Osteocyte (in vitro differentiated cells): ENCODE measurements around the gene NCAPD2. TPM values are rescaled to one million over a fixed set of nuclear protein-coding genes. Genes with fewer than 3 reads are reported as not detected.
"Not testable (repeated sequence)": the region's sequence is repeated elsewhere in the genome, so short reads cannot be mapped to it uniquely, and the experiment has no call there.

Experiments used
- DNase-seq: peaks from one replicate; pipeline ENCODE4 v3.0.0; 2021; ENCODE audit warnings: mixed read lengths; ENCODE audit not compliant: unreplicated experiment; ENCODE audit errors: extremely low spot score
- H3K27ac Mint-ChIP-seq: one replicate; pipeline ENCODE4 v1.8.0; 2021; ENCODE audit warnings: mild to moderate bottlenecking, mixed read lengths; ENCODE audit not compliant: unreplicated experiment
- H3K27me3 Mint-ChIP-seq: one replicate; pipeline ENCODE4 v1.8.0; 2021; ENCODE audit warnings: mixed read lengths; ENCODE audit not compliant: unreplicated experiment
- H3K36me3 Mint-ChIP-seq: one replicate; pipeline ENCODE4 v1.8.0; 2021; ENCODE audit warnings: mixed read lengths; ENCODE audit not compliant: unreplicated experiment
- H3K4me1 Mint-ChIP-seq: one replicate; pipeline ENCODE4 v1.8.0; 2021; ENCODE audit warnings: mixed read lengths; ENCODE audit not compliant: unreplicated experiment
- H3K4me3 Mint-ChIP-seq: one replicate; pipeline ENCODE4 v1.8.0; 2021; ENCODE audit warnings: mild to moderate bottlenecking, moderate library complexity, mixed read lengths; ENCODE audit not compliant: unreplicated experiment
- H3K9me3 Mint-ChIP-seq: one replicate; pipeline ENCODE4 v1.8.0; 2021; ENCODE audit warnings: mixed read lengths; ENCODE audit not compliant: unreplicated experiment
- total RNA-seq: library from RNA; stranded (reverse); gene quantifications from 2 replicates; pipeline ENCODE4 v1.2.1, GENCODE V29; 2021
- TF ChIP-seq, protein P1 (sequence below): fragments of 200-600 bp; sonication (generic); IDR thresholded peaks from 2 replicates; pipeline ENCODE4 v1.5.0; 2021; ENCODE audit warnings: antibody characterized with exemption, mild to moderate bottlenecking, moderate library complexity

NCAPD2 gene
- total RNA-seq, 1 donor from 2014 or later, result 36.9 TPM

GRCh38 chr12:6535960-6536847, 42.3 kb downstream of the NCAPD2 start:
- peak overlapping the region; percentile 97 for H3K27ac Mint-ChIP-seq
- H3K36me3 Mint-ChIP-seq, result peaks cover 11% of the 10 kb centered on the region
- peaks cover 65% of the 10 kb centered on the region for H3K4me1 Mint-ChIP-seq
- no peak for DNase-seq
- no peaks in the 10 kb centered on the region for H3K9me3 Mint-ChIP-seq
- no peaks in the 10 kb centered on the region for H3K27me3 Mint-ChIP-seq
- TF ChIP-seq, protein P1, sequence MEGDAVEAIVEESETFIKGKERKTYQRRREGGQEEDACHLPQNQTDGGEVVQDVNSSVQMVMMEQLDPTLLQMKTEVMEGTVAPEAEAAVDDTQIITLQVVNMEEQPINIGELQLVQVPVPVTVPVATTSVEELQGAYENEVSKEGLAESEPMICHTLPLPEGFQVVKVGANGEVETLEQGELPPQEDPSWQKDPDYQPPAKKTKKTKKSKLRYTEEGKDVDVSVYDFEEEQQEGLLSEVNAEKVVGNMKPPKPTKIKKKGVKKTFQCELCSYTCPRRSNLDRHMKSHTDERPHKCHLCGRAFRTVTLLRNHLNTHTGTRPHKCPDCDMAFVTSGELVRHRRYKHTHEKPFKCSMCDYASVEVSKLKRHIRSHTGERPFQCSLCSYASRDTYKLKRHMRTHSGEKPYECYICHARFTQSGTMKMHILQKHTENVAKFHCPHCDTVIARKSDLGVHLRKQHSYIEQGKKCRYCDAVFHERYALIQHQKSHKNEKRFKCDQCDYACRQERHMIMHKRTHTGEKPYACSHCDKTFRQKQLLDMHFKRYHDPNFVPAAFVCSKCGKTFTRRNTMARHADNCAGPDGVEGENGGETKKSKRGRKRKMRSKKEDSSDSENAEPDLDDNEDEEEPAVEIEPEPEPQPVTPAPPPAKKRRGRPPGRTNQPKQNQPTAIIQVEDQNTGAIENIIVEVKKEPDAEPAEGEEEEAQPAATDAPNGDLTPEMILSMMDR, result no peak
- peak overlapping the region; percentile 90 for H3K4me3 Mint-ChIP-seq

DNA sequence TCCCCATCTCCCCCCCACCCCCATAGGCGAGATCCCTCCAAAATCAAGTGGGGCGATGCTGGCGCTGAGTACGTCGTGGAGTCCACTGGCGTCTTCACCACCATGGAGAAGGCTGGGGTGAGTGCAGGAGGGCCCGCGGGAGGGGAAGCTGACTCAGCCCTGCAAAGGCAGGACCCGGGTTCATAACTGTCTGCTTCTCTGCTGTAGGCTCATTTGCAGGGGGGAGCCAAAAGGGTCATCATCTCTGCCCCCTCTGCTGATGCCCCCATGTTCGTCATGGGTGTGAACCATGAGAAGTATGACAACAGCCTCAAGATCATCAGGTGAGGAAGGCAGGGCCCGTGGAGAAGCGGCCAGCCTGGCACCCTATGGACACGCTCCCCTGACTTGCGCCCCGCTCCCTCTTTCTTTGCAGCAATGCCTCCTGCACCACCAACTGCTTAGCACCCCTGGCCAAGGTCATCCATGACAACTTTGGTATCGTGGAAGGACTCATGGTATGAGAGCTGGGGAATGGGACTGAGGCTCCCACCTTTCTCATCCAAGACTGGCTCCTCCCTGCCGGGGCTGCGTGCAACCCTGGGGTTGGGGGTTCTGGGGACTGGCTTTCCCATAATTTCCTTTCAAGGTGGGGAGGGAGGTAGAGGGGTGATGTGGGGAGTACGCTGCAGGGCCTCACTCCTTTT, 43.1 kb downstream of the NCAPD2 start:
- peaks cover 67% of the 10 kb centered on the region for H3K4me1 Mint-ChIP-seq

GRCh38 chr12:6537580-6538419, 43.9 kb downstream of the NCAPD2 start:
- H3K27ac Mint-ChIP-seq, result peak overlapping the region; percentile 73
- H3K4me1 Mint-ChIP-seq, result peaks cover 62% of the 10 kb centered on the region
- not testable (repeated sequence) for H3K4me3 Mint-ChIP-seq, H3K27me3 Mint-ChIP-seq, H3K9me3 Mint-ChIP-seq
- TF ChIP-seq, protein P1, result peak; percentile 87
- H3K36me3 Mint-ChIP-seq, result peaks cover 15% of the 10 kb centered on the region
- peak; percentile 90 for DNase-seq

More for the DNA sequence above, 43.1 kb downstream of the NCAPD2 start:
- TF ChIP-seq, protein P1, result no peak
- H3K27me3 Mint-ChIP-seq, result no peaks in the 10 kb centered on the region
- H3K36me3 Mint-ChIP-seq, result peaks cover 11% of the 10 kb centered on the region
- H3K9me3 Mint-ChIP-seq, result no peaks in the 10 kb centered on the region
- no peak overlapping the region for H3K4me3 Mint-ChIP-seq
- DNase-seq, result no peak
- H3K27ac Mint-ChIP-seq, result peak overlapping the region; percentile 97

GRCh38 chr12:6538420-6539313, 44.8 kb downstream of the NCAPD2 start:
- no peaks in the 10 kb centered on the region for H3K9me3 Mint-ChIP-seq
- H3K27me3 Mint-ChIP-seq, result no peaks in the 10 kb centered on the region
- H3K36me3 Mint-ChIP-seq, result peaks cover 15% of the 10 kb centered on the region
- no peak overlapping the region for H3K4me3 Mint-ChIP-seq
- H3K27ac Mint-ChIP-seq, result peak overlapping the region; percentile 98
- no peak for DNase-seq
- H3K4me1 Mint-ChIP-seq, result peaks cover 55% of the 10 kb centered on the region
- TF ChIP-seq, protein P1, result no peak
